HEK293 (cell line): Measurements from ENCODE around the gene RANGAP1.

ENCODE experiments used
- ATF2 ChIP-seq: fragments of 450-650 bp; formaldehyde crosslinking; IDR thresholded peaks from 2 replicates; pipeline ENCODE4 v1.5.1; 2016; ENCODE audit warnings: missing biosample characterization, missing genetic modification characterization, low read depth
- KLF1 ChIP-seq: fragments of 450-650 bp; formaldehyde crosslinking; IDR thresholded peaks from 2 replicates; pipeline ENCODE4 v1.5.1; 2016; ENCODE audit warnings: missing biosample characterization, missing genetic modification characterization
- SP7 ChIP-seq: fragments of 450-650 bp; formaldehyde crosslinking; IDR thresholded peaks from 2 replicates; pipeline ENCODE4 v1.5.1; 2016; ENCODE audit warnings: missing biosample characterization, missing genetic modification characterization
- TCF7L2 ChIP-seq: IDR thresholded peaks from 2 replicates; pipeline ENCODE4 v1.6.1; 2011; ENCODE audit warnings: low read depth, mild to moderate bottlenecking, inconsistent platforms, low read length, moderate library complexity, borderline replicate concordance
- YY1 ChIP-seq: fragments of 450-650 bp; formaldehyde crosslinking; IDR thresholded peaks from 2 replicates; pipeline ENCODE4 v1.5.1; 2018; ENCODE audit warnings: missing biosample characterization, missing genetic modification characterization
- ZNF302 ChIP-seq: fragments of 450-650 bp; formaldehyde crosslinking; IDR thresholded peaks from 2 replicates; pipeline ENCODE4 v1.5.1; 2016; ENCODE audit warnings: missing biosample characterization, missing genetic modification characterization, low read depth
- ZNF785 ChIP-seq: fragments of 450-650 bp; formaldehyde crosslinking; IDR thresholded peaks from 2 replicates; pipeline ENCODE4 v1.5.1; 2016; ENCODE audit warnings: missing biosample characterization, missing genetic modification characterization
- ZNF792 ChIP-seq: fragments of 450-650 bp; formaldehyde crosslinking; IDR thresholded peaks from 2 replicates; pipeline ENCODE4 v1.5.1; 2016; ENCODE audit warnings: missing biosample characterization, missing genetic modification characterization
- TF ChIP-seq, protein P1 (sequence below): fragments of 450-650 bp; formaldehyde crosslinking; IDR thresholded peaks from 2 replicates; pipeline ENCODE4 v1.5.1; 2016; ENCODE audit warnings: missing biosample characterization, missing genetic modification characterization
- TF ChIP-seq, protein P2 (sequence below): fragments of 450-650 bp; formaldehyde crosslinking; IDR thresholded peaks from 2 replicates; pipeline ENCODE4 v1.5.1; 2016; ENCODE audit warnings: missing biosample characterization, missing genetic modification characterization
- TF ChIP-seq, protein P3 (sequence below): fragments of 450-650 bp; formaldehyde crosslinking; IDR thresholded peaks from 2 replicates; pipeline ENCODE4 v1.5.1; 2016; ENCODE audit warnings: missing biosample characterization, missing genetic modification characterization

DNA sequence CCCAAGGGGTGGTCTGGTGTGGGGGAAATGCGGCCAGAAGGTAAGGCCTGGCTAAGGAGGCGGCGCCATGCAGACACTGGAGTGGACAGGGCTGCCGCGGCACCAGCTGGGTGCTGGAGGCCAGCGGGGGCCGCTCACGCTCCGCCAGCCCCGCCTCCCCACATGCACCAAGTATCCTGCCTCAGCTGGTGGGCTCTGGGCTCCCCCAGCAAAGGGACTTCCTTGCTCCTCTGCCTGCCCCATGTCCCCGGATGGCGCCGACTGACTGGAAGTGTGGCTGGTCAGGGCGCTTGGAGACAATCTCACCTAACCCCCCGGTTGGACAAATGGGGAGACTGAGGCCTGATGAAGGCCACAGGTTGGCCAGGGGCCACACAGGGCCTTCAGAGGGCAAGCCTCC is 37.7 kb downstream of the RANGAP1 start:
- TF ChIP-seq ZNF785 (tag by site-specific recombination) (no peak), YY1 (tag by site-specific recombination) (no peak), ZNF302 (no peak), ZNF792 (tag by site-specific recombination) (no peak), SP7 (tag by site-specific recombination) (no peak), TCF7L2 (no peak), KLF1 (no peak), ATF2 (tag by site-specific recombination) (no peak)
- TF ChIP-seq, protein P1, sequence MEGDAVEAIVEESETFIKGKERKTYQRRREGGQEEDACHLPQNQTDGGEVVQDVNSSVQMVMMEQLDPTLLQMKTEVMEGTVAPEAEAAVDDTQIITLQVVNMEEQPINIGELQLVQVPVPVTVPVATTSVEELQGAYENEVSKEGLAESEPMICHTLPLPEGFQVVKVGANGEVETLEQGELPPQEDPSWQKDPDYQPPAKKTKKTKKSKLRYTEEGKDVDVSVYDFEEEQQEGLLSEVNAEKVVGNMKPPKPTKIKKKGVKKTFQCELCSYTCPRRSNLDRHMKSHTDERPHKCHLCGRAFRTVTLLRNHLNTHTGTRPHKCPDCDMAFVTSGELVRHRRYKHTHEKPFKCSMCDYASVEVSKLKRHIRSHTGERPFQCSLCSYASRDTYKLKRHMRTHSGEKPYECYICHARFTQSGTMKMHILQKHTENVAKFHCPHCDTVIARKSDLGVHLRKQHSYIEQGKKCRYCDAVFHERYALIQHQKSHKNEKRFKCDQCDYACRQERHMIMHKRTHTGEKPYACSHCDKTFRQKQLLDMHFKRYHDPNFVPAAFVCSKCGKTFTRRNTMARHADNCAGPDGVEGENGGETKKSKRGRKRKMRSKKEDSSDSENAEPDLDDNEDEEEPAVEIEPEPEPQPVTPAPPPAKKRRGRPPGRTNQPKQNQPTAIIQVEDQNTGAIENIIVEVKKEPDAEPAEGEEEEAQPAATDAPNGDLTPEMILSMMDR, result no peak
- TF ChIP-seq, protein P2, sequence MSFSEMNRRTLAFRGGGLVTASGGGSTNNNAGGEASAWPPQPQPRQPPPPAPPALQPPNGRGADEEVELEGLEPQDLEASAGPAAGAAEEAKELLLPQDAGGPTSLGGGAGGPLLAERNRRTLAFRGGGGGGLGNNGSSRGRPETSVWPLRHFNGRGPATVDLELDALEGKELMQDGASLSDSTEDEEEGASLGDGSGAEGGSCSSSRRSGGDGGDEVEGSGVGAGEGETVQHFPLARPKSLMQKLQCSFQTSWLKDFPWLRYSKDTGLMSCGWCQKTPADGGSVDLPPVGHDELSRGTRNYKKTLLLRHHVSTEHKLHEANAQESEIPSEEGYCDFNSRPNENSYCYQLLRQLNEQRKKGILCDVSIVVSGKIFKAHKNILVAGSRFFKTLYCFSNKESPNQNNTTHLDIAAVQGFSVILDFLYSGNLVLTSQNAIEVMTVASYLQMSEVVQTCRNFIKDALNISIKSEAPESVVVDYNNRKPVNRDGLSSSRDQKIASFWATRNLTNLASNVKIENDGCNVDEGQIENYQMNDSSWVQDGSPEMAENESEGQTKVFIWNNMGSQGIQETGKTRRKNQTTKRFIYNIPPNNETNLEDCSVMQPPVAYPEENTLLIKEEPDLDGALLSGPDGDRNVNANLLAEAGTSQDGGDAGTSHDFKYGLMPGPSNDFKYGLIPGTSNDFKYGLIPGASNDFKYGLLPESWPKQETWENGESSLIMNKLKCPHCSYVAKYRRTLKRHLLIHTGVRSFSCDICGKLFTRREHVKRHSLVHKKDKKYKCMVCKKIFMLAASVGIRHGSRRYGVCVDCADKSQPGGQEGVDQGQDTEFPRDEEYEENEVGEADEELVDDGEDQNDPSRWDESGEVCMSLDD, result no peak
- TF ChIP-seq, protein P3, sequence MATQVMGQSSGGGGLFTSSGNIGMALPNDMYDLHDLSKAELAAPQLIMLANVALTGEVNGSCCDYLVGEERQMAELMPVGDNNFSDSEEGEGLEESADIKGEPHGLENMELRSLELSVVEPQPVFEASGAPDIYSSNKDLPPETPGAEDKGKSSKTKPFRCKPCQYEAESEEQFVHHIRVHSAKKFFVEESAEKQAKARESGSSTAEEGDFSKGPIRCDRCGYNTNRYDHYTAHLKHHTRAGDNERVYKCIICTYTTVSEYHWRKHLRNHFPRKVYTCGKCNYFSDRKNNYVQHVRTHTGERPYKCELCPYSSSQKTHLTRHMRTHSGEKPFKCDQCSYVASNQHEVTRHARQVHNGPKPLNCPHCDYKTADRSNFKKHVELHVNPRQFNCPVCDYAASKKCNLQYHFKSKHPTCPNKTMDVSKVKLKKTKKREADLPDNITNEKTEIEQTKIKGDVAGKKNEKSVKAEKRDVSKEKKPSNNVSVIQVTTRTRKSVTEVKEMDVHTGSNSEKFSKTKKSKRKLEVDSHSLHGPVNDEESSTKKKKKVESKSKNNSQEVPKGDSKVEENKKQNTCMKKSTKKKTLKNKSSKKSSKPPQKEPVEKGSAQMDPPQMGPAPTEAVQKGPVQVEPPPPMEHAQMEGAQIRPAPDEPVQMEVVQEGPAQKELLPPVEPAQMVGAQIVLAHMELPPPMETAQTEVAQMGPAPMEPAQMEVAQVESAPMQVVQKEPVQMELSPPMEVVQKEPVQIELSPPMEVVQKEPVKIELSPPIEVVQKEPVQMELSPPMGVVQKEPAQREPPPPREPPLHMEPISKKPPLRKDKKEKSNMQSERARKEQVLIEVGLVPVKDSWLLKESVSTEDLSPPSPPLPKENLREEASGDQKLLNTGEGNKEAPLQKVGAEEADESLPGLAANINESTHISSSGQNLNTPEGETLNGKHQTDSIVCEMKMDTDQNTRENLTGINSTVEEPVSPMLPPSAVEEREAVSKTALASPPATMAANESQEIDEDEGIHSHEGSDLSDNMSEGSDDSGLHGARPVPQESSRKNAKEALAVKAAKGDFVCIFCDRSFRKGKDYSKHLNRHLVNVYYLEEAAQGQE, result no peak
